ENCODE data around the gene CHD5. TPM values are rescaled to one million over a fixed set of nuclear protein-coding genes. Genes with fewer than 3 reads are reported as not detected.
A peak's percentile ranks its signal among the peaks of the same experiment; 100 is the strongest.

CHD5 gene
- total and polyA plus RNA-seq, 5 donors from 2014 or later = not detected

DNA sequence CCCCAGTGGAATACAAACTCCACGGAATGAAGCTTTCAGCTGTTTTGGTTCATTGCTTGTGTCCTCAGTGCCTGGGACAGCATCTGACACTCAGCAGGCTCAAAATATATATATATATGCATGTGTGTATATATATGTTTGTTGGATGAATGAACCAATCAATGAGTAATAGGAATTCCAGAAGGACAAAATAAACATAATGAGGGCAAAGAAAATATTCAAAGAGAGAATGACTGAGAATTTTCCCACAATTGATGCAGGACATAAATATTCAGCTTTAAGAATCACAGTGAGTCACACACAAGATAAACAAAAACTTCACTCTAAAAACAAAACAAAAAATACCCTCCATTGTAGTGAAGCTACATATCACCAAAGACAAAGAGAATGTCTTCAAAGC is 64.0 kb downstream of the CHD5 start:
- H3K27ac Mint-ChIP-seq = peak overlapping the region in 1 of 3 donors; percentile 68
- Histone ChIP-seq H3K27ac (ENCODE audit: insufficient read depth, low read length, poor library complexity, severe bottlenecking) (no peak overlapping the region), H3K4me1 (ENCODE audit: control insufficient read depth, insufficient read depth, low read length, poor library complexity, severe bottlenecking) (no peaks in the 10 kb centered on the region), H3K36me3 (ENCODE audit: control insufficient read depth, insufficient read depth, low read length) (no peaks in the 10 kb centered on the region), H3K9me3 (ENCODE audit: control insufficient read depth in 2 of 2, low read length in 2 of 2) (peaks cover 0 to 6% of the 10 kb centered on the region in 2 experiments), H3K4me3 (ENCODE audit: low read depth, low read length) (no peak overlapping the region), H3K27me3 (ENCODE audit: control insufficient read depth, insufficient read depth, low read length) (peaks cover 4% of the 10 kb centered on the region)
- H3K9me3 Mint-ChIP-seq = peaks cover 0 to 12% (median 5%) of the 10 kb centered on the region in 7 donors
- peaks cover 0 to 5% (median 4%) of the 10 kb centered on the region in 4 donors for H3K4me1 Mint-ChIP-seq
- H3K4me3 Mint-ChIP-seq = no peak overlapping the region
- ATAC-seq (ENCODE audit: low read depth in 2 of 2) (no peak), DNase-seq (no peak)
- H3K36me3 Mint-ChIP-seq = peaks cover 3% of the 10 kb centered on the region
- H3K27me3 Mint-ChIP-seq = no peaks in the 10 kb centered on the region

DNA sequence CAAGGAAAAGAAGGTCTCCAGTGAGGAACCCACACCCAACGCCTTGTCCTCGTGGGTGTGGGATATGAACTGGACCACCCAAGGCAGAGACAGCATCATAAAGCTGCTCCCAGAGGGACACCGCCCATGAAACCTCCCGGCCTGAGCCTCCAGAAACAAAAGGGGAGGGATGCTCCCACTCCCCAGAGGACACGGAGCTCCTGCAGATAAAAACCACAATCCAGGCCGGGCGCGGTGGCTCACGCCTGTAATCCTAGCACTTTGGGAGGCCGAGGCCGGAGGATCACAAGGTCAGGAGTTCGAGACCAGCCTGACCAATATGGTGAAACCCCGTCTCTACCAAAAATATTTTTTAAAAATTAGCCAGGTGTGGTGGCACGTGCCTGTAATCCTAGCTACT is 66.4 kb downstream of the CHD5 start:
- ATAC-seq (ENCODE audit: low read depth in 2 of 2) (no peak), DNase-seq (no peak)

DNA sequence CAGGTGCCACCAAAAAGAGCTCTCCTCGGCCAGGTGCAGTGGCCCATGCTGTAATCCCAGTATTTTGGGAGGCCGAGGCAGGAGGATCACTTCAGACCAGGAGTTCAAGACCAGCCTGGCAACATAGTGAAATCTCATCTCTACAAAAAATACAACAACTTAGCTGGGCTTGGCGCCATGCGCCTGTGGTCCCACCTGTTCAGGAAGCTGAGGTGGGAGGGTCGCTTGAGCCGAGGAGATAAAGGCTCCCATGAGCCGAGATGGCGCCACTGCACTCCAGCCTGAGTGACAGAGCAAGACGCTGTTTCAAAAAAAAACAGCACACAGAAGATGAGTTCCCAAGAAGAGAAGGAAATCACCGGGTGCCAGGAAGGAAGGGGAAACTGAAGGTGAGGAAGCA is 67.0 kb downstream of the CHD5 start:
- Histone ChIP-seq H3K9me3 (ENCODE audit: control insufficient read depth in 2 of 2, low read length in 2 of 2) (peaks cover 0 to 6% of the 10 kb centered on the region in 2 experiments), H3K4me3 (ENCODE audit: low read depth, low read length) (no peak overlapping the region), H3K27ac (ENCODE audit: insufficient read depth, low read length, poor library complexity, severe bottlenecking) (no peak overlapping the region), H3K27me3 (ENCODE audit: control insufficient read depth, insufficient read depth, low read length) (peaks cover 4% of the 10 kb centered on the region), H3K4me1 (ENCODE audit: control insufficient read depth, insufficient read depth, low read length, poor library complexity, severe bottlenecking) (no peaks in the 10 kb centered on the region), H3K36me3 (ENCODE audit: control insufficient read depth, insufficient read depth, low read length) (no peaks in the 10 kb centered on the region)
- no peak overlapping the region for H3K4me3 Mint-ChIP-seq
- ATAC-seq (ENCODE audit: low read depth in 2 of 2) = no peak
- H3K27ac Mint-ChIP-seq = no peak overlapping the region
- H3K36me3 Mint-ChIP-seq = peaks cover 3% of the 10 kb centered on the region
- peaks cover 0 to 5% (median 4%) of the 10 kb centered on the region in 4 donors for H3K4me1 Mint-ChIP-seq
- H3K27me3 Mint-ChIP-seq = no peaks in the 10 kb centered on the region
- no peak for DNase-seq
- peaks cover 1 to 12% (median 5%) of the 10 kb centered on the region in 7 donors for H3K9me3 Mint-ChIP-seq

More for the DNA sequence above, 66.4 kb downstream of the CHD5 start:
- Histone ChIP-seq H3K27me3 (ENCODE audit: control insufficient read depth, insufficient read depth, low read length) (peaks cover 4% of the 10 kb centered on the region), H3K4me3 (ENCODE audit: low read depth, low read length) (no peak overlapping the region), H3K27ac (ENCODE audit: insufficient read depth, low read length, poor library complexity, severe bottlenecking) (no peak overlapping the region), H3K9me3 (ENCODE audit: control insufficient read depth in 2 of 2, low read length in 2 of 2) (peaks cover 0 to 6% of the 10 kb centered on the region in 2 experiments), H3K4me1 (ENCODE audit: control insufficient read depth, insufficient read depth, low read length, poor library complexity, severe bottlenecking) (no peaks in the 10 kb centered on the region), H3K36me3 (ENCODE audit: control insufficient read depth, insufficient read depth, low read length) (no peaks in the 10 kb centered on the region)
- Mint-ChIP-seq H3K27ac (no peak overlapping the region), H3K4me3 (no peak overlapping the region), H3K36me3 (peaks cover 3% of the 10 kb centered on the region), H3K27me3 (no peaks in the 10 kb centered on the region), H3K4me1 (peaks cover 0 to 5% (median 4%) of the 10 kb centered on the region in 4 donors), H3K9me3 (peaks cover 1 to 12% (median 5%) of the 10 kb centered on the region in 7 donors)

DNA sequence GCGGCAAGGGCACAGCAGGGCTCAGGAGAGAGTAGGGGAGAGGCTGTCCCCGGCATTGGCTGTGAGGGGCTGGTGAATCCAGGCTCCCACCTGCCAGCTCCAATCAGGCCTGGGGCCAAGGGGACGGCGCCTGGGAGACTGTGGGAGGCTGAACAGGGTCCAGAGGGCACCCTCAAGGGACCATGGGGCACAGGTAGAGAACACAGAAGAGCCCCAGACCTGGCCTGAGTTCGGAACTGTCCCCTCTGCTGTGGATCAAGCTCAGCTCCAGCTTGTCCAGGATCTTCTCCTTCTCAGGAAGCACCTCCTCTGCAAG is 67.5 kb downstream of the CHD5 start:
- no peak overlapping the region for H3K4me3 Mint-ChIP-seq
- DNase-seq = no peak

DNA sequence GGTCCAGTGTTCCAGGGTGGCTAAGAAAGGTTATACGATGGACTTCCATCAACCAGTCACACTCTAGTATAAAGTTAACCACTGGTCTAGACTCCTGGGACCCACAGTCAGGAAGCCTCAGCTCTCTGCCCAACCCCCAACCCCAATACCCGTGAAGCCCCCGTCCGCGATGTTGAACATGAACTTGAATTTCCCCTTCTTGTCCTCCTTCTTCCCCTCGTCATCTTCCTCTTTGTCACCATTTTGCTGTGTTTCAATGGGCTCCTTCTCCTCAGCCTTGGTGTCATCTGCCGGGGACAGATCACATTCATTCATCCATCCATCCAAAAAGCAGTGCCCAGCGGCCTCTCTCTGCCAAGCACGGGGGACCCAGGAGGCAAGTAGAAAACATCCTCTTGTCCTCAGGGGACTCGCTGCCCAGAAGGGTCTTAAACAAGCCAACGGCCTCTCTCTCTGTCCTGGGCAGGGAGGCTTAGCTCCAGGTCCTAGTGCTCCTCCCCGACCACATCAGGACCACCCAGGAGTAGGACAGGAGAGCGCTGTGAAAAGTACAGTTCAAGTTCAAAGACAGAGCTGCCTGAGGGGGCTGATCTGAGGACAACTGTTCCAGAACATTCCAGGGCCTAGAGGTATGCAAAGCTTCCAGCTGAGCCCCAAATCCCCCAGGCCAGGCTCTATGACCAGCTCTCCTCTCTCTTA is 68.0 kb downstream of the CHD5 start:
- Mint-ChIP-seq H3K27ac (no peak overlapping the region), H3K4me3 (no peak overlapping the region), H3K4me1 (peaks cover 0 to 5% (median 4%) of the 10 kb centered on the region in 4 donors), H3K36me3 (peaks cover 3% of the 10 kb centered on the region), H3K9me3 (peaks cover 1 to 8% (median 4%) of the 10 kb centered on the region in 7 donors), H3K27me3 (no peaks in the 10 kb centered on the region)
- DNase-seq (no peak), ATAC-seq (ENCODE audit: low read depth in 2 of 2) (no peak)
- no peak overlapping the region for H3K27ac ChIP-seq (ENCODE audit: insufficient read depth, low read length, poor library complexity, severe bottlenecking)
- peaks cover 0 to 2% of the 10 kb centered on the region in 2 experiments for H3K9me3 ChIP-seq (ENCODE audit: control insufficient read depth in 2 of 2, low read length in 2 of 2)
- H3K4me3 ChIP-seq (ENCODE audit: low read depth, low read length) = no peak overlapping the region
- H3K4me1 ChIP-seq (ENCODE audit: control insufficient read depth, insufficient read depth, low read length, poor library complexity, severe bottlenecking) = no peaks in the 10 kb centered on the region
- no peaks in the 10 kb centered on the region for H3K36me3 ChIP-seq (ENCODE audit: control insufficient read depth, insufficient read depth, low read length)
- peaks cover 2% of the 10 kb centered on the region for H3K27me3 ChIP-seq (ENCODE audit: control insufficient read depth, insufficient read depth, low read length)

More for the DNA sequence above, 67.5 kb downstream of the CHD5 start:
- Mint-ChIP-seq H3K27me3 (no peaks in the 10 kb centered on the region), H3K9me3 (peaks cover 1 to 10% (median 5%) of the 10 kb centered on the region in 7 donors), H3K27ac (no peak overlapping the region), H3K4me1 (peaks cover 0 to 5% (median 4%) of the 10 kb centered on the region in 4 donors), H3K36me3 (peaks cover 3% of the 10 kb centered on the region)
- Histone ChIP-seq H3K27me3 (ENCODE audit: control insufficient read depth, insufficient read depth, low read length) (peaks cover 2% of the 10 kb centered on the region), H3K9me3 (ENCODE audit: control insufficient read depth in 2 of 2, low read length in 2 of 2) (peaks cover 0 to 5% of the 10 kb centered on the region in 2 experiments), H3K4me1 (ENCODE audit: control insufficient read depth, insufficient read depth, low read length, poor library complexity, severe bottlenecking) (no peaks in the 10 kb centered on the region), H3K36me3 (ENCODE audit: control insufficient read depth, insufficient read depth, low read length) (no peaks in the 10 kb centered on the region), H3K4me3 (ENCODE audit: low read depth, low read length) (no peak overlapping the region), H3K27ac (ENCODE audit: insufficient read depth, low read length, poor library complexity, severe bottlenecking) (no peak overlapping the region)
- no peak for ATAC-seq (ENCODE audit: low read depth in 2 of 2)

DNA sequence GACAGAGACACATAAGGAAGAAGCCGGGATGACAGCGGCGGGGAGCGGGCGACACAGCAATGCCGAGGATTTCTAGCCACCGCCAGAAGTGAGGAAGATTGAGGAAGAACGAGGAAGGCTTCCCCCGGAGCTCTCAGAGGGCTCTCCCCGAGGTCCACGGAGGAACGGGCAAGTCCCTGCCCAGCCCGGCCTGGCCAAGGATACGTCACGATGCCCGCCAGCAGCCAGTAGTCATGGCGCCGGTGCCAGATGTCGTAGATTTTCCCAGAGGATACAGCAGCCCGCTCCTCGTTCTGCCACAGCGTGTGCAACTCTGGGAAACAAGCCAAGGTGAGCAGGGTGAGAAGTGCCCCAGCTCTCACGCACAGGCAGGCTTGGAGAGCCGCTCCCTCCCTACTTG is 68.5 kb downstream of the CHD5 start:
- Mint-ChIP-seq H3K4me1 (peaks cover 0 to 3% (median 2%) of the 10 kb centered on the region in 4 donors), H3K27me3 (no peaks in the 10 kb centered on the region), H3K36me3 (peaks cover under 1% of the 10 kb centered on the region), H3K27ac (no peak overlapping the region), H3K9me3 (peaks cover 0 to 4% (median under 1%) of the 10 kb centered on the region in 7 donors), H3K4me3 (no peak overlapping the region)
- DNase-seq = no peak
- Histone ChIP-seq H3K27ac (ENCODE audit: insufficient read depth, low read length, poor library complexity, severe bottlenecking) (no peak overlapping the region), H3K9me3 (ENCODE audit: control insufficient read depth in 2 of 2, low read length in 2 of 2) (no peaks in the 10 kb centered on the region), H3K27me3 (ENCODE audit: control insufficient read depth, insufficient read depth, low read length) (peaks cover 2% of the 10 kb centered on the region), H3K4me1 (ENCODE audit: control insufficient read depth, insufficient read depth, low read length, poor library complexity, severe bottlenecking) (no peaks in the 10 kb centered on the region), H3K36me3 (ENCODE audit: control insufficient read depth, insufficient read depth, low read length) (no peaks in the 10 kb centered on the region), H3K4me3 (ENCODE audit: low read depth, low read length) (no peak overlapping the region)
- ATAC-seq (ENCODE audit: low read depth in 2 of 2) = no peak

DNA sequence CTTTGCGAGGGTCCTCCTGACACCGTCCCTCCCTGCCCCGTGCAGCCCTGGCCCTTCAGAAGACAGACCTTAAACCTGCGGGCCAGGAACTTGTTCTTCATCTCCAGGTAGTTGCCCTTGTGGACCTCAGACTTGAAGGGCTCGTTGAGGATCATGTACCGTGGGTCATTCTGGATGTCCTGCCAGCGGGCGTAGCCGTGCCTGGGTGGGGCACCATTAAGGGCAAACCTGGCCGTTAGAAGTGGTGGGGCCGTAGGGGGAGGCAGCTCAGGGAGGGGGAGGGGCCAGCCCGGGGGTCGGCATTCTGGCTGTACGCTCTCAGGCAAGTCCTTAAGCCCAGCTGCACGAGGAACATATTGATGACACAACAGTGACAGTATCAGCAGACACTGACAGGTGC is 69.8 kb downstream of the CHD5 start:
- Mint-ChIP-seq H3K27me3 (no peaks in the 10 kb centered on the region), H3K4me3 (no peak overlapping the region), H3K27ac (no peak overlapping the region), H3K9me3 (peaks cover 0 to 4% (median 0%) of the 10 kb centered on the region in 7 donors), H3K36me3 (no peaks in the 10 kb centered on the region), H3K4me1 (no peaks in the 10 kb centered on the region)
- H3K27me3 ChIP-seq (ENCODE audit: control insufficient read depth, insufficient read depth, low read length) = peaks cover 1% of the 10 kb centered on the region
- H3K36me3 ChIP-seq (ENCODE audit: control insufficient read depth, insufficient read depth, low read length) = no peaks in the 10 kb centered on the region
- H3K9me3 ChIP-seq (ENCODE audit: control insufficient read depth in 2 of 2, low read length in 2 of 2) = no peaks in the 10 kb centered on the region
- H3K4me3 ChIP-seq (ENCODE audit: low read depth, low read length) = no peak overlapping the region
- no peaks in the 10 kb centered on the region for H3K4me1 ChIP-seq (ENCODE audit: control insufficient read depth, insufficient read depth, low read length, poor library complexity, severe bottlenecking)
- ATAC-seq (ENCODE audit: low read depth in 2 of 2) = no peak
- no peak overlapping the region for H3K27ac ChIP-seq (ENCODE audit: insufficient read depth, low read length, poor library complexity, severe bottlenecking)
- no peak for DNase-seq

DNA sequence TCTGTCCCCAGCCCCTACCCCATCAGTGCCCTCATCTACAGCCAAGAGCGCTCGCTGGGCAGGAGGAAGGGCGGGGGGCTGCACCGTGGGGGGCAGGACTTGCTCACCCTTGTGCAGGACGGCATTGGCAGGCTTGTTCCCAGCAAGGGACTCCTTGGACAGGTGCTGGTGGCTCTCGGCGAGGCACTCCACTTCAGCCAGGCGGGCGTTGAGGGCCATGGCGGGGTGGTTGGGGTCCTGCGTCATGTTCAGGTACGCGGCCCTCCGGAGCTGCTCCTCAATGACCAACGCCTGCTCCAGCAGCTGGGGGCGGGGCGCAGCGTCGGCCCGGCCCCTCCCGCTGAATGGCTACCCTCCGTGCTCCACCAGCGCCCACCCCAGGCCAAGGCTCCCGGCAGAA is 70.4 kb downstream of the CHD5 start:
- no peaks in the 10 kb centered on the region for H3K27me3 Mint-ChIP-seq
- Histone ChIP-seq H3K27me3 (ENCODE audit: control insufficient read depth, insufficient read depth, low read length) (no peaks in the 10 kb centered on the region), H3K4me1 (ENCODE audit: control insufficient read depth, insufficient read depth, low read length, poor library complexity, severe bottlenecking) (no peaks in the 10 kb centered on the region), H3K9me3 (ENCODE audit: control insufficient read depth in 2 of 2, low read length in 2 of 2) (no peaks in the 10 kb centered on the region), H3K27ac (ENCODE audit: insufficient read depth, low read length, poor library complexity, severe bottlenecking) (no peak overlapping the region), H3K36me3 (ENCODE audit: control insufficient read depth, insufficient read depth, low read length) (no peaks in the 10 kb centered on the region), H3K4me3 (ENCODE audit: low read depth, low read length) (no peak overlapping the region)
- no peak for ATAC-seq (ENCODE audit: low read depth in 2 of 2)
- no peak for DNase-seq
- no peaks in the 10 kb centered on the region for H3K4me1 Mint-ChIP-seq
- no peak overlapping the region for H3K27ac Mint-ChIP-seq
- no peak overlapping the region for H3K4me3 Mint-ChIP-seq
- H3K36me3 Mint-ChIP-seq = no peaks in the 10 kb centered on the region
- peaks cover 0 to 4% (median 0%) of the 10 kb centered on the region in 7 donors for H3K9me3 Mint-ChIP-seq

Data from CD4-positive, CD25-positive, alpha-beta regulatory T cell (primary cell).